CD14-positive monocyte (primary cell): ENCODE results near the gene UTP4. TPM values are rescaled to one million over a fixed set of nuclear protein-coding genes. Genes with fewer than 3 reads are reported as not detected.

ENCODE experiments used
- DNase-seq, 3 donors: peaks; one replicate each; pipeline ENCODE4 v3.0.0-alpha.2; 2011 to 2022
- H2AFZ ChIP-seq: 2 replicates; pipeline ENCODE4 v1.6.0; 2012; ENCODE audit warnings: mild to moderate bottlenecking, low read depth, low read length, inconsistent platforms; ENCODE audit not compliant: insufficient read depth, poor library complexity, severe bottlenecking
- H3K27ac ChIP-seq, 2 donors: 1 replicate in 1 of 2; 2 replicates in 1 of 2; pipeline ENCODE4 v1.5.1; 2012 to 2013; ENCODE audit warnings: low read length in 2 of 2, control low read depth in 1 of 2, inconsistent platforms in 1 of 2, low read depth in 1 of 2, mild to moderate bottlenecking in 1 of 2
- H3K27me3 ChIP-seq, 2 donors: one replicate each; pipeline versions ENCODE4 v1.6.0 to v1.6.1; 2011 to 2013; ENCODE audit warnings: low read length in 2 of 2; ENCODE audit not compliant: control insufficient read depth in 2 of 2, insufficient read depth in 2 of 2
- H3K36me3 ChIP-seq, 2 donors: replicated peaks in 1 of 2; 1 replicate in 1 of 2; 2 replicates in 1 of 2; pipeline versions ENCODE4 v1.5.1 to v1.6.1; 2012 to 2013; ENCODE audit warnings: low read length in 2 of 2, control low read depth in 1 of 2, inconsistent platforms in 1 of 2, mild to moderate bottlenecking in 1 of 2; ENCODE audit not compliant: insufficient read depth in 2 of 2, control insufficient read depth in 1 of 2
- H3K4me1 ChIP-seq, 2 donors: 1 replicate in 1 of 2; 2 replicates in 1 of 2; pipeline versions ENCODE4 v1.5.1 to v1.6.1; 2012 to 2013; ENCODE audit warnings: low read length in 2 of 2, control low read depth in 1 of 2, inconsistent platforms in 1 of 2, mild to moderate bottlenecking in 1 of 2, moderate library complexity in 1 of 2; ENCODE audit not compliant: insufficient read depth in 2 of 2, control insufficient read depth in 1 of 2
- H3K4me2 ChIP-seq: replicated peaks from 2 replicates; pipeline ENCODE3; 2012; ENCODE audit warnings: low read length, moderate library complexity, mild to moderate bottlenecking; ENCODE audit not compliant: poor library complexity, severe bottlenecking; ENCODE audit errors: extremely low read depth
- H3K4me3 ChIP-seq, 3 experiments: fragments of 200-600 bp in 1 of 3; sonication (generic) in 1 of 3; replicated peaks in 1 of 3; 1 replicate in 2 of 3; 2 replicates in 1 of 3; pipeline ENCODE4 v1.5.1; 2011 to 2013; ENCODE audit warnings: low read length in 3 of 3, mild to moderate bottlenecking in 3 of 3, control low read depth in 2 of 3, low read depth in 2 of 3, inconsistent platforms in 1 of 3, moderate library complexity in 1 of 3
- H3K79me2 ChIP-seq: 2 replicates; pipeline ENCODE4 v1.6.0; 2012; ENCODE audit warnings: mild to moderate bottlenecking, control low read depth, inconsistent platforms, low read length, moderate library complexity; ENCODE audit not compliant: insufficient read depth
- H3K9ac ChIP-seq: 2 replicates; pipeline ENCODE4 v1.6.0; 2017; ENCODE audit warnings: low read length, mild to moderate bottlenecking; ENCODE audit not compliant: insufficient read depth, poor library complexity, severe bottlenecking
- H3K9me3 ChIP-seq, 2 donors: replicated peaks in 1 of 2; 1 replicate in 1 of 2; 2 replicates in 1 of 2; pipeline versions ENCODE4 v1.5.1 to v1.6.1; 2012 to 2013; ENCODE audit warnings: low read length in 2 of 2, control low read depth in 1 of 2; ENCODE audit not compliant: control insufficient read depth in 1 of 2, insufficient read depth in 1 of 2
- H4K20me1 ChIP-seq: 2 replicates; pipeline ENCODE4 v1.6.0; 2012; ENCODE audit warnings: mild to moderate bottlenecking, low read length, control low read depth, moderate library complexity; ENCODE audit not compliant: insufficient read depth
- H3K27ac Mint-ChIP-seq, 7 donors: one replicate each; pipeline ENCODE4 v1.8.0; 2020; ENCODE audit warnings: mild to moderate bottlenecking in 7 of 7, mixed read lengths in 7 of 7, moderate library complexity in 6 of 7, inconsistent platforms in 2 of 7
- H3K27me3 Mint-ChIP-seq, 3 donors: one replicate each; pipeline ENCODE4 v1.8.0; 2021 to 2022; ENCODE audit warnings: low read depth in 3 of 3, mild to moderate bottlenecking in 3 of 3, mixed read lengths in 3 of 3, moderate library complexity in 3 of 3, inconsistent platforms in 1 of 3
- H3K36me3 Mint-ChIP-seq, 2 donors: one replicate each; pipeline ENCODE4 v1.8.0; 2020; ENCODE audit warnings: mixed read lengths in 2 of 2, inconsistent platforms in 1 of 2, mild to moderate bottlenecking in 1 of 2
- H3K4me1 Mint-ChIP-seq: one replicate; pipeline ENCODE4 v1.8.0; 2020; ENCODE audit warnings: mild to moderate bottlenecking, mixed read lengths
- H3K4me3 Mint-ChIP-seq, 2 donors: one replicate each; pipeline ENCODE4 v1.8.0; 2020; ENCODE audit warnings: mild to moderate bottlenecking in 2 of 2, mixed read lengths in 2 of 2, moderate library complexity in 1 of 2
- H3K9me3 Mint-ChIP-seq, 7 donors: one replicate each; pipeline ENCODE4 v1.8.0; 2020 to 2022; ENCODE audit warnings: mixed read lengths in 7 of 7, mild to moderate bottlenecking in 6 of 7, moderate library complexity in 6 of 7, inconsistent platforms in 2 of 7
- WGBS: methylation state at CpG from one replicate; pipeline ENCODE4 v1.1.5; 2013; ENCODE audit warnings: missing lambda C conversion rate; ENCODE audit not compliant: insufficient coverage; 5-methylcytosine and 5-hydroxymethylcytosine counted together
- intact Hi-C, 2 donors: fragments of 100-400 bp; cut with micrococcal nuclease; formaldehyde crosslinking; loops; one replicate each; pipeline versions ENCODE4 v1.15.0 to v1.15.1; 2023
- polyA plus RNA-seq, 3 donors: library from polyadenylated mRNA; depleted of rRNA in 1 of 3; unstranded in 2 of 3; stranded (reverse) in 1 of 3; fragments of 300-500 nt in 2 of 3; fragments of >200 nt in 1 of 3; fragmentation: Illumina TruSeq in 2 of 3; gene quantifications; 1 replicate in 2 of 3; 2 replicates in 1 of 3; pipeline ENCODE4 v1.2.3, GENCODE V29; 2012 to 2021
- TF ChIP-seq, protein P1 (sequence below): fragments of 200-600 bp; IDR thresholded peaks from one replicate; pipeline ENCODE4 v1.8.0; 2022; ENCODE audit warnings: antibody characterized with exemption, mild to moderate bottlenecking

Gene UTP4
- polyA plus RNA-seq, 3 donors, result 15.3 to 27.8 (median 19.6) TPM

DNA sequence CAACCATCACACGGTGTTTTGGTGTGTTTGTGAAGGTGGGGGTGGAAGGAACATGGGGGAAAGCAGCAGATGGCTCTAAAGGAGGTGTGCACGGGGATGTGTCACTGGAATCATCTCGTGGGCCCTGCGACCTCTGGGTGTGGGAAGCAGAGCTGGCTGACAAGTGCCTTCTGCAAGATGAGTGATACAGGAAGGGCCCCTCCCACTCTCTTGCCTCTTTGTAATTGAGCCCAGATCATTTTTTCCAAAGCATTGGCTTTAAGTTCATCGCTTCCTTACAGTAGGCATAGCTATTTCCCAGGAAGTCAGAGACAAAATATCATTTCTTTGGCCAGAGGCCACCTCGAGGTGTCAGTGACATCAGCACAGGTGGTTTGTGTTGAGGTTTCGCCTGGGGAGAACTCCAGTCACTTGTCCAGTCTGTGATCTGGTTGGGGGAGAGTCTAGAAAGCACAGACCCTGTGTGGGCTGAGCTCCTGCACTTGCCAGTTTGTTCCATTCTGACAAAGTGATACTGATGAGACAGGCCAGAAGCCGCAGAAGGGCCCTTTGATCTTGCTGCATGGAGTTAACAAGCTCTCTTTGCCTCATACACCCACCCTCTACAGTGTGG, 33.9 kb downstream of the UTP4 start:
- no peak overlapping the region for H3K27ac Mint-ChIP-seq
- DNase-seq, result no peak
- H3K79me2 ChIP-seq, result no peaks in the 10 kb centered on the region

DNA sequence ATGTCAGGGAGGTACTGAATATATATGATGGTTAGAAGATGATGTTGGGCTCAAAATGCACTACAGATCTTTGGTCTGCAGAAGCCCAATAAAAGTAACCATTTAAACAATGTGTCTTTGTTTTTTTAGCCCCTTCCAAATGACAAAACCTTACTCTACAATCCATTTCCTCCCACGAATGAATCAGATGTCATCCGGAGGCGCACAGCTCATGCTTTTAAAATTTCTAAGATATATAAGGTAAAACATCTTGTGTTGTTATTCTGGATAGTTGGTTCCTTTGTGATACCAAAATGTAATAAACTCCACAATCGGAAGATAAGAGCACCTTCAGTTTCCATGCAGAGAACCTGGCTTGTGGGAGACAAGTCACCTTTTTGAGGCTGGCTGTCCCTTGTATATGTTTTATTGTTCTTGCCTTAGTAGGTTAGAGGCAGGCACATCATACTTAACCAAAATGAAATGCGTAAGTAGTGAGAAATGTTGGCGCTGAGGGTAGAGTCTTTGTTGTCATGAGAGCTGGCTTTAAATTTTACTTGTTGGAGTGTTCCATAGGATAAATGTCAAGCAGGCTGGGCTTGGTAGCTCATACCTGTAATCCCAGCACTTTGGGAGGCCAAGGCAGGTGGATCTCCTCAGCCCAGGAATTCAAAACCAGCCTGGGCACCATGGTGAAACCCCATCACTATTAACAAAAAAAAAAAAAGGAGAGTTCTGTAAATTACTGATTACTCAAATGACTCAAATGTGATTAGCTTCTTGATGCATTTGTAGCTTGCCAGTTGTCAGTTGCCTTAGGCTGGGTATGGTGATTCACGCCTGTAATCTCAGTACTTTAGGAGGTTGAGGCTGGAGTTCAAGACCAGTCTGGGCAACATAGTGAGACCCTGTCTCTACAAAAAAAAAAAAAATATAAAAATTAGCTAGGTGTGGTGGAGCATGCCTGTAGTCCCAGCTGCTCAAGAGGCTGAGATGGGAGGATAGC, 34.8 kb downstream of the UTP4 start:
- Histone ChIP-seq H3K79me2 (no peaks in the 10 kb centered on the region), H3K36me3 (peaks cover 43 to 70% of the 10 kb centered on the region in 2 donors), H3K4me1 (peaks cover 15 to 19% of the 10 kb centered on the region in 2 donors), H3K4me2 (no peak overlapping the region), H3K27me3 (no peaks in the 10 kb centered on the region), H3K27ac (no peak overlapping the region), H2AFZ (no peak overlapping the region), H3K9ac (no peak overlapping the region), H4K20me1 (no peaks in the 10 kb centered on the region), H3K9me3 (no peaks in the 10 kb centered on the region), H3K4me3 (no peak overlapping the region)
- H3K9me3 Mint-ChIP-seq, result peaks cover 0 to 10% (median 0%) of the 10 kb centered on the region in 7 donors
- WGBS, result 100% methylated on average over 1 of the region's 7 CpGs
- intact Hi-C loops, result no loop called here
- DNase-seq, result no peak
- peaks cover 66 to 72% of the 10 kb centered on the region in 2 donors for H3K36me3 Mint-ChIP-seq
- no peak overlapping the region for H3K4me3 Mint-ChIP-seq
- TF ChIP-seq, protein P1, sequence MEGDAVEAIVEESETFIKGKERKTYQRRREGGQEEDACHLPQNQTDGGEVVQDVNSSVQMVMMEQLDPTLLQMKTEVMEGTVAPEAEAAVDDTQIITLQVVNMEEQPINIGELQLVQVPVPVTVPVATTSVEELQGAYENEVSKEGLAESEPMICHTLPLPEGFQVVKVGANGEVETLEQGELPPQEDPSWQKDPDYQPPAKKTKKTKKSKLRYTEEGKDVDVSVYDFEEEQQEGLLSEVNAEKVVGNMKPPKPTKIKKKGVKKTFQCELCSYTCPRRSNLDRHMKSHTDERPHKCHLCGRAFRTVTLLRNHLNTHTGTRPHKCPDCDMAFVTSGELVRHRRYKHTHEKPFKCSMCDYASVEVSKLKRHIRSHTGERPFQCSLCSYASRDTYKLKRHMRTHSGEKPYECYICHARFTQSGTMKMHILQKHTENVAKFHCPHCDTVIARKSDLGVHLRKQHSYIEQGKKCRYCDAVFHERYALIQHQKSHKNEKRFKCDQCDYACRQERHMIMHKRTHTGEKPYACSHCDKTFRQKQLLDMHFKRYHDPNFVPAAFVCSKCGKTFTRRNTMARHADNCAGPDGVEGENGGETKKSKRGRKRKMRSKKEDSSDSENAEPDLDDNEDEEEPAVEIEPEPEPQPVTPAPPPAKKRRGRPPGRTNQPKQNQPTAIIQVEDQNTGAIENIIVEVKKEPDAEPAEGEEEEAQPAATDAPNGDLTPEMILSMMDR, result no peak
- peaks cover 18% of the 10 kb centered on the region for H3K4me1 Mint-ChIP-seq
- peaks cover 5 to 10% (median 9%) of the 10 kb centered on the region in 3 donors for H3K27me3 Mint-ChIP-seq
- H3K27ac Mint-ChIP-seq, result no peak overlapping the region

More for the DNA sequence above, 33.9 kb downstream of the UTP4 start:
- Histone ChIP-seq H3K27me3 (no peaks in the 10 kb centered on the region), H3K4me3 (no peak overlapping the region), H3K9me3 (no peaks in the 10 kb centered on the region), H3K36me3 (peaks cover 48 to 77% of the 10 kb centered on the region in 2 donors), H3K27ac (no peak overlapping the region), H3K4me2 (no peak overlapping the region), H3K4me1 (peaks cover 6 to 10% of the 10 kb centered on the region in 2 donors), H2AFZ (no peak overlapping the region), H3K9ac (no peak overlapping the region), H4K20me1 (no peaks in the 10 kb centered on the region)
- TF ChIP-seq, protein P1, result no peak
- H3K27me3 Mint-ChIP-seq, result peaks cover 5 to 9% (median 9%) of the 10 kb centered on the region in 3 donors
- H3K36me3 Mint-ChIP-seq, result peaks cover 71 to 79% of the 10 kb centered on the region in 2 donors
- WGBS, result 94% methylated on average over 4 of the region's 8 CpGs
- intact Hi-C loops, result no loop called here
- H3K9me3 Mint-ChIP-seq, result peaks cover 0 to 10% (median 0%) of the 10 kb centered on the region in 7 donors
- H3K4me3 Mint-ChIP-seq, result no peak overlapping the region
- peaks cover 10% of the 10 kb centered on the region for H3K4me1 Mint-ChIP-seq
